T-helper 1 cell treated with Interleukin-12 subunit alpha and Interleukin-12 subunit beta and Interleukin-4 antibody, amounts not matched to agents 30 ng/mL and 1 ng/mL, for 36 hours (primary cell): ENCODE results near the gene VTI1B. TPM values are rescaled to one million over a fixed set of nuclear protein-coding genes. Genes with fewer than 3 reads are reported as not detected.

ENCODE experiments used
- intact Hi-C: fragments of 100-400 bp; cut with micrococcal nuclease; formaldehyde crosslinking; loops from one replicate; pipeline ENCODE4 v1.15.1; 2024
- total RNA-seq: library from RNA; stranded (reverse); gene quantifications from 2 replicates; pipeline ENCODE4 v1.2.3, GENCODE V29; 2022

VTI1B gene
- total RNA-seq, 1 donor from 2014 or later, result 77.0 TPM

- intact Hi-C loops, result no loop called here
Observed at GRCh38 chr14:67636361-67636919, 38.0 kb downstream of the VTI1B start.

- intact Hi-C loops, result no loop called here
Observed at GRCh38 chr14:67633451-67634147, 40.8 kb downstream of the VTI1B start.

- intact Hi-C loops, result no loop called here
Observed at GRCh38 chr14:67630938-67631337, 43.5 kb downstream of the VTI1B start.

- intact Hi-C loops, result no loop called here
Observed at GRCh38 chr14:67630186-67630585, 44.2 kb downstream of the VTI1B start.

- intact Hi-C loops, result loop anchor here (5.0 kb wide), 1 partner anchor 1730 kb away; no protein-coding TSS in a partner anchor
Observed at GRCh38 chr14:67627519-67627918, 46.9 kb downstream of the VTI1B start.

GRCh38 chr14:67626131-67626530, 48.3 kb downstream of the VTI1B start:
- intact Hi-C loops, result loop anchor here (5.0 kb wide), 1 partner anchor 1729 kb away; no protein-coding TSS in a partner anchor

- intact Hi-C loops, result no loop called here
Observed at GRCh38 chr14:67623114-67623513, 51.3 kb downstream of the VTI1B start.

- intact Hi-C loops, result no loop called here
Observed at GRCh38 chr14:67622675-67623074, 51.8 kb downstream of the VTI1B start.

- intact Hi-C loops, result no loop called here
Observed at GRCh38 chr14:67620217-67620785, 54.1 kb downstream of the VTI1B start.

GRCh38 chr14:67619446-67620216, 54.8 kb downstream of the VTI1B start, which contains the start of gene ARG2:
Gene ARG2 (plus strand): TSS chr14:67619920. CDS start chr14:67619978, 58 bp downstream.
- intact Hi-C loops, result loop anchor here (1.0 to 2.0 kb wide), 10 partner anchors 19 to 1175 kb away; partner anchors contain the start of genes ATP6V1D, PIGH, RDH11 and TMEM229B

GRCh38 chr14:67618617-67619063, 55.8 kb downstream of the VTI1B start:
- intact Hi-C loops, result loop anchor here (1.0 to 2.0 kb wide), 12 partner anchors 18 to 1176 kb away; partner anchors contain the start of genes ATP6V1D, PIGH, RDH11 and TMEM229B

- intact Hi-C loops, result no loop called here
Observed at GRCh38 chr14:67610491-67610890, 63.9 kb downstream of the VTI1B start.

- intact Hi-C loops, result no loop called here
Observed at GRCh38 chr14:67609642-67610310, 64.7 kb downstream of the VTI1B start.

- intact Hi-C loops, result no loop called here
Observed at GRCh38 chr14:67607646-67608045, 66.8 kb downstream of the VTI1B start.

- intact Hi-C loops, result no loop called here
Observed at GRCh38 chr14:67602995-67603545, 71.4 kb downstream of the VTI1B start.

- intact Hi-C loops, result no loop called here
Observed at GRCh38 chr14:67602076-67602475, 72.4 kb downstream of the VTI1B start.

- intact Hi-C loops, result loop anchor here (1.0 kb wide), 6 partner anchors 19 to 359 kb away; partner anchors contain the start of genes ARG2, ATP6V1D, PALS1 and TMEM229B
Observed at GRCh38 chr14:67600562-67600974, 73.9 kb downstream of the VTI1B start.

- intact Hi-C loops, result loop anchor here (1.0 to 2.0 kb wide), 10 partner anchors 19 to 359 kb away; partner anchors contain the start of genes ARG2, ATP6V1D, PALS1 and PLEKHH1
Observed at GRCh38 chr14:67599698-67600561, 74.5 kb downstream of the VTI1B start, which contains the start of gene PIGH. Gene PIGH (minus strand): TSS chr14:67600268. CDS start chr14:67600203, 65 bp downstream.
